HFF-Myc (cell line): ENCODE data around the gene PLA2G12B.
"Not testable (repeated sequence)": the region's sequence is repeated elsewhere in the genome, so short reads cannot be mapped to it uniquely, and the experiment has no call there.

Experiments
- DNase-seq: peaks from one replicate; pipeline ENCODE4 v3.0.0-alpha.2; 2011; ENCODE audit warnings: low read depth; ENCODE audit errors: extremely low read depth
- H3K4me3 ChIP-seq: replicated peaks from 2 replicates; pipeline ENCODE4 v1.5.1; 2011; ENCODE audit warnings: low read depth, mild to moderate bottlenecking, control low read depth, low read length
- CTCF ChIP-seq: IDR thresholded peaks from 2 replicates; pipeline ENCODE4 v1.5.1; 2012; ENCODE audit warnings: mild to moderate bottlenecking, low read depth, low read length, control low read depth; ENCODE audit errors: missing control alignments

The PLA2G12B gene

DNA sequence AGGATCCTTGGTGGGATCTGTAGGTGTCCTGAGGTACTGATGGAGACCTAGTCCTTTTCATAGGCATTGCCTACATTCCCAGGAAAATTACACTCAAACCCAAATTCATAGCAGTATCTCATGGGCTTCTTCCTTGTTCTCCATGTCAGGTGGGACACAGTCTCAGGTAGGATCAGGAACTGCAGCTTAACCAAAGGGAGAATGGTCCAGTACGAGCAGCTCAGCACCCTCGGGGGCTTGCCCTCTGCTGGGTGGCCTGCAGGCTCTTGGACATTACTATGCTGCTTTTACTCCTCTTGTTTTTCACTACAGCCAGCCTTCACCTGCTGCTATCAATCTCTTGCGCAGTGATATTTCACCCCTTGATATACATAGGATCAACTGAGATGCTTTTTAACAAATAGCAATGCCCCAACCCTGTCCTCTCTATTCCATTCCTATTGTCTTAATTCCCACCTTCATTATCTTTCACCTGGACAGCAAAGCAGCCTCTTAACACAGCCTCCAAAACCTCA, 28.6 kb downstream of the PLA2G12B start:
- DNase-seq: no peak
- H3K4me3 ChIP-seq: no peak overlapping the region
- TF ChIP-seq CTCF: no peak

DNA sequence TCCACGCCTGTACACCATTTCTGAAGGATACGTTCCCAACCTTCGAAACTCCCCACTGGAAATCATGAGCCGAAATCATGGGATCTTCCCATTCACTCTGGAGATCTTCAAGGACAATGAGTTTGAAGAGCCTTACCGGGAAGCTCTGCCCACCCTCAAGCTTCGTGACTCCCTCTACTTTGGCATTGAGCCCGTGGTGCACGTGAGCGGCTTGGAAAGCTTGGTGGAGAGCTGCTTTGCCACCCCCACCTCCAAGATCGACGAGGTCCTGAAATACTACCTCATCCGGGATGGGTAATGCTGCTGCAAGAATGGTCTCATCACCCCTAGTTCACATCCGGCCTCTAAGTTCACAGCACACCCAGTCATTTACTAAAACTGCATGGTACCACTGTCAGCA, 30.3 kb downstream of the PLA2G12B start:
- no peak for DNase-seq
- H3K4me3 ChIP-seq: no peak overlapping the region
- TF ChIP-seq CTCF: no peak

GRCh38 chr10:72921147-72921683, 33.4 kb downstream of the PLA2G12B start:
- not testable (repeated sequence) for DNase-seq, H3K4me3 ChIP-seq

DNA sequence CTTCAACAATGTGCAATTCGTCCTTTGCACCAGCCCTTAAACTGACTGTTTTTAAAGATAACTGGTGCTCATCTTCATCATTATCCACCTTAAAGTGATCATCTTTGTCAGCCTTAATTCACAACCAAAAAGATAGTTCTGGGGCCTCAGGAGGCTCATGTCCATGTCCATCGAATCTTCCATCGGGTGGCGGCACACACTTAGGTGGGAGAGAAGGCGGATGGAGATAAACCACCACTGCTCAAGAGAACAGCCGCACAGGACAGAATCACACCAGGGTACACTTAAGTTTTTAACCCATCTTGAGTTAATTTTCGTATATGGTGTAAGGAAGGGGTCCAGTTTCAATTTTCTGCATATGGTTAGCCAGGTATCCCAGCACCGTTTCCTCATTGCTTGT, 36.3 kb downstream of the PLA2G12B start:
- no peak for TF ChIP-seq CTCF
- H3K4me3 ChIP-seq: no peak overlapping the region
- DNase-seq: no peak

GRCh38 chr10:72917803-72918332, 36.7 kb downstream of the PLA2G12B start:
- DNase-seq, H3K4me3 ChIP-seq: not testable (repeated sequence)

- H3K4me3 ChIP-seq, DNase-seq: not testable (repeated sequence)
These were observed 37.4 kb downstream of the PLA2G12B start for GRCh38 chr10:72917201-72917600.

GRCh38 chr10:72913287-72913686, 41.3 kb downstream of the PLA2G12B start:
- DNase-seq: no peak
- TF ChIP-seq CTCF: no peak
- no peak overlapping the region for H3K4me3 ChIP-seq

DNA sequence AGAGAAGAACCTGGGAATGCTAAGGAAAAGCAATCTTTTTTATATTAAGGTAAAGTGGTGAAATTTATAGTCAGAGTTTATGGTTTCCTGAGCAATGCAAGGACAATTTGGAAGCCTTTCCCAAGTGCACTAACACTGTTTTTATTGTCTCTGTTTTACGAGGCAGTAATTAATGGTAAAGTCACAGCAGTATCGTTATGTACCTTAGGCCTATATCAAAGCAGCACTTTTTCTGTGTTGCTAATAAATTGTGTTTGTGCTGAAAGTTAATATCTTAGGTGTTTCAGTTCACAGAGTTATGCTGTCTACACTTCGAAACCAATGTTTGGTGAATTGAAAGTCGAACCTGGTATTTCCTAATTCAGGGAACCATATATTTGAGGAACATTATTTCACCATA, 41.9 kb downstream of the PLA2G12B start:
- no peak overlapping the region for H3K4me3 ChIP-seq
- DNase-seq: no peak
- no peak for TF ChIP-seq CTCF
